Stomach smooth muscle (tissue), 2 donors: ENCODE measurements around the gene PRPF40A.
"Not testable (repeated sequence)": the region's sequence is repeated elsewhere in the genome, so short reads cannot be mapped to it uniquely, and the experiment has no call there.

Experiments
- H3K27ac ChIP-seq: one replicate; pipeline ENCODE4 v1.7.0; 2013; ENCODE audit warnings: mild to moderate bottlenecking, low read length, inconsistent platforms
- H3K27me3 ChIP-seq, 2 donors: one replicate each; pipeline ENCODE4 v1.7.0; 2013; ENCODE audit warnings: low read length in 2 of 2; ENCODE audit not compliant: insufficient read depth in 2 of 2, control insufficient read depth in 1 of 2
- H3K36me3 ChIP-seq, 2 donors: one replicate each; pipeline ENCODE4 v1.7.0; 2013; ENCODE audit warnings: low read length in 2 of 2; ENCODE audit not compliant: control insufficient read depth in 2 of 2, insufficient read depth in 2 of 2
- H3K4me1 ChIP-seq: one replicate; pipeline ENCODE4 v1.7.0; 2013; ENCODE audit warnings: low read length; ENCODE audit not compliant: control insufficient read depth, insufficient read depth
- H3K4me3 ChIP-seq, 2 donors: one replicate each; pipeline ENCODE4 v1.7.0; 2013; ENCODE audit warnings: low read length in 2 of 2
- H3K9ac ChIP-seq, 2 donors: one replicate each; pipeline ENCODE4 v1.7.0; 2013; ENCODE audit warnings: low read length in 2 of 2, mild to moderate bottlenecking in 1 of 2
- H3K9me3 ChIP-seq, 2 donors: one replicate each; pipeline ENCODE4 v1.7.0; 2013; ENCODE audit warnings: low read length in 2 of 2; ENCODE audit not compliant: control insufficient read depth in 2 of 2
- donor health status: healthy.
- donor health status: Pancreatic carcinoma.

The PRPF40A gene

GRCh38 chr2:152717228-152718075 lies at the start of gene PRPF40A:
TSS of gene PRPF40A (minus strand) at chr2:152717461. CDS start at chr2:152717439, 22 bp downstream.
- Histone ChIP-seq H3K36me3 (peaks cover 0 to 7% of the 10 kb centered on the region in 2 donors), H3K4me3 (peak within 1 kb of the TSS; percentile 79 to 96), H3K27me3 (no peaks in the 10 kb centered on the region), H3K4me1 (peaks cover 7% of the 10 kb centered on the region), H3K9me3 (no peaks in the 10 kb centered on the region), H3K9ac (peak within 1 kb of the TSS; percentile 90 to 96), H3K27ac (peak within 1 kb of the TSS; percentile 94)

- H3K9me3 ChIP-seq: no peaks in the 10 kb centered on the region
- H3K4me1 ChIP-seq: no peaks in the 10 kb centered on the region
- no peaks in the 10 kb centered on the region for H3K36me3 ChIP-seq
- H3K27ac ChIP-seq: no peak overlapping the region
- no peak overlapping the region for H3K9ac ChIP-seq
- H3K4me3 ChIP-seq: no peak overlapping the region
- no peaks in the 10 kb centered on the region for H3K27me3 ChIP-seq
Measured at GRCh38 chr2:152766928-152767327, 49.7 kb upstream of the PRPF40A start.

- Histone ChIP-seq H3K27me3 (no peaks in the 10 kb centered on the region), H3K36me3 (peaks cover 0 to 6% of the 10 kb centered on the region in 2 donors), H3K4me1 (no peaks in the 10 kb centered on the region), H3K9ac (no peak overlapping the region), H3K4me3 (no peak overlapping the region), H3K9me3 (no peaks in the 10 kb centered on the region), H3K27ac (no peak overlapping the region)
Measured at GRCh38 chr2:152763651-152764050, 46.4 kb upstream of the PRPF40A start.

- not testable (repeated sequence) for H3K27me3 ChIP-seq, H3K4me1 ChIP-seq, H3K4me3 ChIP-seq, H3K9me3 ChIP-seq, H3K36me3 ChIP-seq, H3K9ac ChIP-seq, H3K27ac ChIP-seq
Measured at GRCh38 chr2:152763208-152763607, 45.9 kb upstream of the PRPF40A start.

GRCh38 chr2:152762202-152762601 lies 44.9 kb upstream of the PRPF40A start:
- peaks cover 0 to 6% of the 10 kb centered on the region in 2 donors for H3K36me3 ChIP-seq
- no peak overlapping the region for H3K9ac ChIP-seq
- no peaks in the 10 kb centered on the region for H3K9me3 ChIP-seq
- H3K27ac ChIP-seq: no peak overlapping the region
- H3K27me3 ChIP-seq: no peaks in the 10 kb centered on the region
- no peak overlapping the region for H3K4me3 ChIP-seq
- no peaks in the 10 kb centered on the region for H3K4me1 ChIP-seq

GRCh38 chr2:152761214-152761613 lies 44.0 kb upstream of the PRPF40A start:
- no peaks in the 10 kb centered on the region for H3K27me3 ChIP-seq
- no peak overlapping the region for H3K27ac ChIP-seq
- H3K36me3 ChIP-seq: peaks cover 0 to 6% of the 10 kb centered on the region in 2 donors
- H3K4me3 ChIP-seq: no peak overlapping the region
- H3K9ac ChIP-seq: no peak overlapping the region
- H3K4me1 ChIP-seq: no peaks in the 10 kb centered on the region
- H3K9me3 ChIP-seq: no peaks in the 10 kb centered on the region

GRCh38 chr2:152759290-152760072 lies 42.2 kb upstream of the PRPF40A start:
- Histone ChIP-seq H3K36me3 (peaks cover 0 to 6% of the 10 kb centered on the region in 2 donors), H3K4me1 (no peaks in the 10 kb centered on the region), H3K4me3 (no peak overlapping the region), H3K9ac (no peak overlapping the region), H3K9me3 (no peaks in the 10 kb centered on the region), H3K27ac (no peak overlapping the region), H3K27me3 (no peaks in the 10 kb centered on the region)

- Histone ChIP-seq H3K27me3 (no peaks in the 10 kb centered on the region), H3K27ac (no peak overlapping the region), H3K4me3 (no peak overlapping the region), H3K9ac (no peak overlapping the region), H3K9me3 (no peaks in the 10 kb centered on the region), H3K36me3 (peaks cover 0 to 4% of the 10 kb centered on the region in 2 donors), H3K4me1 (no peaks in the 10 kb centered on the region)
Measured at GRCh38 chr2:152755029-152755428, 37.8 kb upstream of the PRPF40A start.

GRCh38 chr2:152747751-152748150 lies 30.5 kb upstream of the PRPF40A start:
- not testable (repeated sequence) for H3K9ac ChIP-seq, H3K27ac ChIP-seq, H3K4me1 ChIP-seq, H3K9me3 ChIP-seq, H3K4me3 ChIP-seq, H3K27me3 ChIP-seq, H3K36me3 ChIP-seq

GRCh38 chr2:152743002-152743401 lies 25.7 kb upstream of the PRPF40A start:
- no peaks in the 10 kb centered on the region for H3K36me3 ChIP-seq
- H3K4me3 ChIP-seq: no peak overlapping the region
- H3K4me1 ChIP-seq: no peaks in the 10 kb centered on the region
- no peaks in the 10 kb centered on the region for H3K27me3 ChIP-seq
- no peaks in the 10 kb centered on the region for H3K9me3 ChIP-seq
- H3K9ac ChIP-seq: no peak overlapping the region
- no peak overlapping the region for H3K27ac ChIP-seq
